Activated B cell treated with CpG ODN at 0.5 μM for 24 hours (primary cell): ENCODE data around the gene S100A9. TPM values are rescaled to one million over a fixed set of nuclear protein-coding genes. Genes with fewer than 3 reads are reported as not detected.

ENCODE experiments used
- ATAC-seq: fragments of 200-7000 bp; cut with Tn5 transposase; one replicate; pipeline ENCODE4 v1.10.0; 2021; ENCODE audit warnings: low read depth, mild to moderate bottlenecking, moderate library complexity
- CTCF ChIA-PET: fragments of 350-600 bp; sonication (Branson Sonifier 250); formaldehyde crosslinking; loops from one replicate; lab custom pipeline; 2021; ENCODE audit warnings: antibody characterized with exemption; lab: Charles Lee
- POLR2A ChIA-PET: fragments of 350-600 bp; sonication (Branson Sonifier 250); formaldehyde crosslinking; loops from one replicate; lab custom pipeline; 2021; ENCODE audit warnings: antibody characterized with exemption; lab: Charles Lee
- DNase-seq: peaks from one replicate; pipeline ENCODE4 v3.0.0; 2022
- H3K27ac Mint-ChIP-seq: one replicate; pipeline ENCODE4 v1.8.0; 2020; ENCODE audit warnings: mixed read lengths
- H3K27me3 Mint-ChIP-seq: one replicate; pipeline ENCODE4 v1.8.0; 2021; ENCODE audit warnings: mixed read lengths
- H3K36me3 Mint-ChIP-seq: one replicate; pipeline ENCODE4 v1.8.0; 2021; ENCODE audit warnings: low read depth, mixed read lengths
- H3K4me1 Mint-ChIP-seq: one replicate; pipeline ENCODE4 v1.8.0; 2021; ENCODE audit warnings: mixed read lengths
- H3K4me3 Mint-ChIP-seq: one replicate; pipeline ENCODE4 v1.8.0; 2020; ENCODE audit warnings: mild to moderate bottlenecking, mixed read lengths
- H3K9me3 Mint-ChIP-seq: one replicate; pipeline ENCODE4 v1.8.0; 2020; ENCODE audit warnings: mixed read lengths
- intact Hi-C: fragments of 100-400 bp; cut with micrococcal nuclease; formaldehyde crosslinking; loops from one replicate; pipeline ENCODE4 v1.15.1; 2024
- total RNA-seq: library from RNA; stranded (reverse); gene quantifications from 2 replicates; pipeline ENCODE4 v1.2.3, GENCODE V29; 2022
- TF ChIP-seq, protein P1 (sequence below): fragments of 200-600 bp; IDR thresholded peaks from one replicate; pipeline ENCODE4 v1.8.0; 2022; ENCODE audit warnings: antibody characterized with exemption, mild to moderate bottlenecking

S100A9 gene
- total RNA-seq, 1 donor from 2014 or later, result 4.0 TPM

DNA sequence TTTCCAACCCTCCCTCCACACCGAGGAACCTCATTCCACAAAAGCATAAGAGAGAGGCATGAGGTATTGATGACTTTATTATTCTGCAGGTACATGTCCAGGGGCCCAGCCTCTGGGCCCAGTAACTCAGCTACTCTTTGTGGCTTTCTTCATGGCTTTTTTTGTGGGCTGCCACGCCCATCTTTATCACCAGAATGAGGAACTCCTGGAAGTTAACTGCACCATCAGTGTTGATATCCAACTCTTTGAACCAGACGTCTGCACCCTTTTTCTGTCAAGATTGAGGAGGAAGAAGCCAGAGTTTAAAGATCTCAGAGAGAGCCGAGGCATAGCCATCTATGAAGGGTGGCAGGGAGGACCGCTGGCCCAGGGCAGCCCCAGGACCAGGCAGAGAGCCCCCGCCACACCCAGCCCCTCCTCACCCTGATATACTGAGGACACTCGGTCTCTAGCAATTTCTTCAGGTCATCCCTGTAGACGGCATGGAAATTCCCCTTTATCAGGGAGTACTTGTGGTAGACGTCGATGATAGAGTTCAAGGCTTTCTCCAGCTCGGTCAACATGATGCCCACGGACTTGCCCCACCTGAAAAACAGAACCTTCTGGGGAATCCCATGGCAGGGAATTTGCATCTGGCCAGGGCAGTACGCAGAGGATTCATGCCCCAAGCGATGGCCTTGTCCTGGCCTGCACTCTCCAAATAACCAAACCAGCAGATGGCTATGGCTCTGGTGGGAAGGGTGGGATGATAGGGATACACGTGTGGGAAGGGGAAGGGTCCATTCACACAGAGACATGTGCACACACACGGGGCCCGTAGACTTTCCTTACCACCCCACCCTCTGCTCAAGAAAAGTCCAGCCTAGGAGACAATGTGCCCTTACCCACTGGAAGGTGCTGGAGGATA, 32.6 kb downstream of the S100A9 start:
- no peak overlapping the region for H3K27ac Mint-ChIP-seq
- intact Hi-C loops, result no loop called here
- no peak for ATAC-seq

DNA sequence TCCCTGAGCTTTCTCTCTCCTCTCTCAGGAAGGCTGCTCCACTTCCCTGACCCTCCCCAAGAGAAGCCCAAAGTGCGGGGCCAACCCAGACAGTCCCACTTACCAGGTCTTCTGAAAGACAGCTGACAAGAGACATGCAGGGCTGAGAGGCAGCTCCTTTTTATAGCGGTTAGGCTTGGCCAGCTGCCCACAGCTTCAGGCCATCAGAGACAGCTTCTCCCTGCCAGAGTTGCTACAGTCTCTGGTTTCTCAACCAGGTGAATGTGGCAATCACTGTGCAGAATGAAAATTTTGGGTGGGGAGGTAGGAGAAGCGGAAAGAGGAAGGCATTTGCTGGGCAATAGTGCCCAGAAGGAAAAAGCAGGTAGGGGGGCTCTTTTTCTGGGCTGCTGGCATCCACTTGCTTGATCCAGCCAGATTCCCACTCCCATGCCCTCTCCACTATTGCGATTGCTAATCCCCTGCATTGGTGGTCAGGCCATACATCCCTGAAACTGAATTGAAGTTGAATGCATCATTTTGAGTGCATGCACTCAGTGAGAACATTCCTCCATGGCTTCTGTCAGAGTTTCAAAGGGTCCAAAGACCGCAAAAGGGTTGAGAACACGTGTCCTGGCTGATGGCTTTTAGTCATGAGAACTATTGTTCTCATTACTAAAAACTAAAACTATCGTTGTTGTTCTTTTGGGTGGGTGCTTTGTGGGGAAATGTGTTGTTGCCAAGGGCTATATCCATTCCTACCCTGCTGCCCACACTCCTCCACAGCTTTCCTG, 33.5 kb downstream of the S100A9 start, which contains the start of gene S100A8:
Gene S100A8, minus strand, starts transcription at position 136 of the 773 bp plus-strand sequence. CDS start 538 bp downstream, outside the sequence.
- ChIA-PET CTCF (no interaction called here), POLR2A (no interaction called here)
- Mint-ChIP-seq H3K36me3 (no peaks in the 10 kb centered on the region), H3K4me3 (no peak within 1 kb of the TSS), H3K27me3 (peaks cover 19% of the 10 kb centered on the region), H3K9me3 (no peaks in the 10 kb centered on the region), H3K27ac (no peak within 1 kb of the TSS), H3K4me1 (no peaks in the 10 kb centered on the region)
- no peak for DNase-seq
- intact Hi-C loops, result no loop called here
- TF ChIP-seq, protein P1, sequence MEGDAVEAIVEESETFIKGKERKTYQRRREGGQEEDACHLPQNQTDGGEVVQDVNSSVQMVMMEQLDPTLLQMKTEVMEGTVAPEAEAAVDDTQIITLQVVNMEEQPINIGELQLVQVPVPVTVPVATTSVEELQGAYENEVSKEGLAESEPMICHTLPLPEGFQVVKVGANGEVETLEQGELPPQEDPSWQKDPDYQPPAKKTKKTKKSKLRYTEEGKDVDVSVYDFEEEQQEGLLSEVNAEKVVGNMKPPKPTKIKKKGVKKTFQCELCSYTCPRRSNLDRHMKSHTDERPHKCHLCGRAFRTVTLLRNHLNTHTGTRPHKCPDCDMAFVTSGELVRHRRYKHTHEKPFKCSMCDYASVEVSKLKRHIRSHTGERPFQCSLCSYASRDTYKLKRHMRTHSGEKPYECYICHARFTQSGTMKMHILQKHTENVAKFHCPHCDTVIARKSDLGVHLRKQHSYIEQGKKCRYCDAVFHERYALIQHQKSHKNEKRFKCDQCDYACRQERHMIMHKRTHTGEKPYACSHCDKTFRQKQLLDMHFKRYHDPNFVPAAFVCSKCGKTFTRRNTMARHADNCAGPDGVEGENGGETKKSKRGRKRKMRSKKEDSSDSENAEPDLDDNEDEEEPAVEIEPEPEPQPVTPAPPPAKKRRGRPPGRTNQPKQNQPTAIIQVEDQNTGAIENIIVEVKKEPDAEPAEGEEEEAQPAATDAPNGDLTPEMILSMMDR, result no peak
- no peak for ATAC-seq

More for the DNA sequence above, 32.6 kb downstream of the S100A9 start:
- no peaks in the 10 kb centered on the region for H3K36me3 Mint-ChIP-seq
- CTCF ChIA-PET, result no interaction called here
- H3K9me3 Mint-ChIP-seq, result no peaks in the 10 kb centered on the region
- H3K4me1 Mint-ChIP-seq, result no peaks in the 10 kb centered on the region
- TF ChIP-seq, protein P1, result no peak
- no peak for DNase-seq
- no peak overlapping the region for H3K4me3 Mint-ChIP-seq
- H3K27me3 Mint-ChIP-seq, result peaks cover 18% of the 10 kb centered on the region
- POLR2A ChIA-PET, result no interaction called here

DNA sequence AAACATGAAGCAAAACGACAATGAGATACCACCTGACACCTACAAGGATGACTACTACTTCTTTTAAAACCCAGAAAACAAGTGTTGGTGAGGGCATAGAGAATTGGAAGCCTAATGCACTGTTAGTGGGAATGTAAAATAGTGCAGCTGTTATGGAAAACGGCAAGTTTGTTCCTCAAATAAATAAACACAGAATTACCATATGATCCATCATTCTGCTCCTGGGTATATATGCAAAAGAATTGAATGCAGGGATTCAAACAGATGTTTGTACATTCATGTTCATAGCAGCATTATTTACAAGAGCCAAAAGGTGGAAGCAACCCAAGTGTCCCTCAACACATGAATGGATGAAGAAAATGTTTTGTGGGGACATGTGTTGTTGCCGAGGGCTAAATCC, 34.6 kb downstream of the S100A9 start:
- H3K36me3 Mint-ChIP-seq, result no peaks in the 10 kb centered on the region
- DNase-seq (no peak), ATAC-seq (no peak)
- ChIA-PET POLR2A (no interaction called here), CTCF (no interaction called here)
- no peak overlapping the region for H3K27ac Mint-ChIP-seq
- H3K4me1 Mint-ChIP-seq, result no peaks in the 10 kb centered on the region
- peaks cover 19% of the 10 kb centered on the region for H3K27me3 Mint-ChIP-seq
- H3K4me3 Mint-ChIP-seq, result no peak overlapping the region
- TF ChIP-seq, protein P1, result no peak
- intact Hi-C loops, result no loop called here
- H3K9me3 Mint-ChIP-seq, result no peaks in the 10 kb centered on the region

DNA sequence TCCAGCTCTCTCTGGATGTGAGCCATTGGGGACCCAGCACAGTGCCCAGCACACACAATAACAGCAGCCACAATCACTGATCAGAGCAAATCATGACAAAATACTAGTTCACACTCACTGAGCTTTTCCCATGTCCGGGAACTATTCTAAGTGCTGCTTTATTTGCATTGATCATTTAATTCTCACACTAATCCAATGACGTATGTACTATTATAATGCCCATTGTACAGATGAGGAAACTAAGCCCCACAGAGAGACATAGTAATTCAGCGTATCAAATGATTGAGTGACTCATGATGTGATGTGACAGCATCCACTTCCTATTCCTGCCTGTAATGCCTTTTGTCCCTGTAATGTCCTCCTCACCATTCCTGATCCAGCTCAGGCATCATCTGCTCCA, 35.2 kb downstream of the S100A9 start:
- CTCF ChIA-PET, result no interaction called here

More for the DNA sequence above, 35.2 kb downstream of the S100A9 start:
- POLR2A ChIA-PET, result no interaction called here
- no peaks in the 10 kb centered on the region for H3K4me1 Mint-ChIP-seq
- H3K36me3 Mint-ChIP-seq, result no peaks in the 10 kb centered on the region
- H3K27ac Mint-ChIP-seq, result no peak overlapping the region
- intact Hi-C loops, result no loop called here
- peaks cover 17% of the 10 kb centered on the region for H3K27me3 Mint-ChIP-seq
- no peak for DNase-seq
- no peak overlapping the region for H3K4me3 Mint-ChIP-seq
- ATAC-seq, result no peak
- TF ChIP-seq, protein P1, result no peak
- no peaks in the 10 kb centered on the region for H3K9me3 Mint-ChIP-seq
